ENCODE measurements around the gene KIAA1958. TPM values are rescaled to one million over a fixed set of nuclear protein-coding genes. Genes with fewer than 3 reads are reported as not detected.

The KIAA1958 gene
- total RNA-seq, 2 experiments from 2014 or later, result 5.6 to 6.8 TPM

- H3K4me3 ChIP-seq (ENCODE audit: low read length), result no peak overlapping the region
- Mint-ChIP-seq H3K27me3 (peaks cover 4% of the 10 kb centered on the region), H3K36me3 (ENCODE audit: low read depth) (no peaks in the 10 kb centered on the region), H3K27ac (no peak overlapping the region), H3K9me3 (peaks cover 11% of the 10 kb centered on the region), H3K4me3 (no peak overlapping the region), H3K4me1 (ENCODE audit: low read depth) (peaks cover 2% of the 10 kb centered on the region)
- H3K4me1 ChIP-seq (ENCODE audit: insufficient read depth, low read length), result peaks cover 3% of the 10 kb centered on the region
- CTCF ChIA-PET, result no interaction called here
- POLR2A ChIA-PET, result no interaction called here
- H3K27me3 ChIP-seq (ENCODE audit: control insufficient read depth in 1 of 2, insufficient read depth in 2 of 2, low read length in 2 of 2), result no peaks in the 10 kb centered on the region
- H3K27ac ChIP-seq (ENCODE audit: low read depth in 1 of 2, low read length in 2 of 2), result no peak overlapping the region
- no peak for DNase-seq
- no peak for TF ChIP-seq CTCF (IDR thresholded peaks at IDR 0.05)
- H3K9me3 ChIP-seq (ENCODE audit: control insufficient read depth in 1 of 2, insufficient read depth in 1 of 2, low read length in 2 of 2), result peaks cover 0 to 17% of the 10 kb centered on the region in 2 experiments
- H3K36me3 ChIP-seq (ENCODE audit: insufficient read depth, low read length), result no peaks in the 10 kb centered on the region
- ATAC-seq (ENCODE audit: poor library complexity), result no peak
- intact Hi-C loops (cut with DNase I, micrococcal nuclease), result no loop called here
These were observed 190.4 kb downstream of the KIAA1958 start for GRCh38 chr9:112677040-112677439.

- Mint-ChIP-seq H3K27me3 (peaks cover 4% of the 10 kb centered on the region), H3K36me3 (ENCODE audit: low read depth) (peaks cover 13% of the 10 kb centered on the region), H3K4me3 (no peak overlapping the region), H3K9me3 (peaks cover 12% of the 10 kb centered on the region), H3K27ac (no peak overlapping the region), H3K4me1 (ENCODE audit: low read depth) (peaks cover 10% of the 10 kb centered on the region)
- POLR2A ChIA-PET, result no interaction called here
- Histone ChIP-seq H3K27ac (ENCODE audit: low read depth in 1 of 2, low read length in 2 of 2) (no peak overlapping the region), H3K36me3 (ENCODE audit: insufficient read depth, low read length) (peaks cover 6% of the 10 kb centered on the region), H3K9me3 (ENCODE audit: control insufficient read depth in 1 of 2, insufficient read depth in 1 of 2, low read length in 2 of 2) (peaks cover 10 to 17% of the 10 kb centered on the region in 2 experiments), H3K4me1 (ENCODE audit: insufficient read depth, low read length) (peaks cover 7% of the 10 kb centered on the region), H3K27me3 (ENCODE audit: control insufficient read depth in 1 of 2, insufficient read depth in 2 of 2, low read length in 2 of 2) (no peaks in the 10 kb centered on the region), H3K4me3 (ENCODE audit: low read length) (no peak overlapping the region)
- TF ChIP-seq CTCF (IDR thresholded peaks at IDR 0.05), result no peak
- DNase-seq (no peak), ATAC-seq (ENCODE audit: poor library complexity) (no peak)
- CTCF ChIA-PET, result no interaction called here
- intact Hi-C loops (cut with DNase I, micrococcal nuclease), result no loop called here
These were observed 194.2 kb downstream of the KIAA1958 start for GRCh38 chr9:112680731-112681402.

- H3K4me1 ChIP-seq (ENCODE audit: insufficient read depth, low read length), result no peaks in the 10 kb centered on the region
- ATAC-seq (ENCODE audit: poor library complexity) (no peak), DNase-seq (no peak)
- no peaks in the 10 kb centered on the region for H3K27me3 ChIP-seq (ENCODE audit: control insufficient read depth in 1 of 2, insufficient read depth in 2 of 2, low read length in 2 of 2)
- Mint-ChIP-seq H3K4me3 (no peak overlapping the region), H3K9me3 (no peaks in the 10 kb centered on the region), H3K27me3 (no peaks in the 10 kb centered on the region), H3K4me1 (ENCODE audit: low read depth) (no peaks in the 10 kb centered on the region), H3K27ac (no peak overlapping the region), H3K36me3 (ENCODE audit: low read depth) (peaks cover 89% of the 10 kb centered on the region)
- H3K36me3 ChIP-seq (ENCODE audit: insufficient read depth, low read length), result peaks cover 57% of the 10 kb centered on the region
- H3K27ac ChIP-seq (ENCODE audit: low read depth in 1 of 2, low read length in 2 of 2), result no peak overlapping the region
- H3K4me3 ChIP-seq (ENCODE audit: low read length), result no peak overlapping the region
- CTCF ChIA-PET, result no interaction called here
- POLR2A ChIA-PET, result no interaction called here
- H3K9me3 ChIP-seq (ENCODE audit: control insufficient read depth in 1 of 2, insufficient read depth in 1 of 2, low read length in 2 of 2), result no peaks in the 10 kb centered on the region
- TF ChIP-seq CTCF (IDR thresholded peaks at IDR 0.05), result no peak
- intact Hi-C loops (cut with DNase I, micrococcal nuclease), result no loop called here
These were observed 202.6 kb downstream of the KIAA1958 start for GRCh38 chr9:112689161-112689740.

Data from CD4-positive, alpha-beta T cell (primary cell).